SK-N-SH (cell line): ENCODE data around the gene ITGA1. TPM values are rescaled to one million over a fixed set of nuclear protein-coding genes. Genes with fewer than 3 reads are reported as not detected.

Source experiments
- CTCF ChIA-PET: fragments of 300-600, 350-600 bp; formaldehyde crosslinking; extraction: SDS; loops from one replicate; lab custom pipeline; 2021; lab: Yijun Ruan, JAX
- POLR2A ChIA-PET: fragments of 350-600 bp; sonication (Branson Sonifier 250); formaldehyde crosslinking; extraction: SDS; loops from one replicate; lab custom pipeline; 2020; ENCODE audit warnings: antibody characterized with exemption, inconsistent platforms; lab: Yijun Ruan, JAX
- DNase-seq: peaks from one replicate; pipeline ENCODE4 v3.0.0; 2012
- H2AFZ ChIP-seq: fragments of 200-600 bp; sonication (generic); 2 replicates; pipeline ENCODE4 v1.8.1; 2016; ENCODE audit warnings: antibody characterized with exemption, mild to moderate bottlenecking, low read depth
- H3F3A ChIP-seq: fragments of 200-600 bp; sonication (generic); replicated peaks from 2 replicates; pipeline ENCODE3; 2016; ENCODE audit warnings: antibody characterized with exemption, mild to moderate bottlenecking; ENCODE audit not compliant: insufficient read depth
- H3K27ac ChIP-seq, 2 experiments: fragments of 200-500 bp in 1 of 2; fragments of 200-600 bp in 1 of 2; sonication (Bioruptor generic) in 1 of 2; sonication (generic), shearing (Covaris generic) in 1 of 2; 2 replicates each; pipeline versions ENCODE4 v1.5.1 to v1.6.1; 2014 to 2016; ENCODE audit warnings: low read depth in 2 of 2, inconsistent platforms in 1 of 2, low read length in 1 of 2, mild to moderate bottlenecking in 1 of 2, mixed read lengths in 1 of 2
- H3K27me3 ChIP-seq: fragments of 200-600 bp; sonication (generic), shearing (Covaris generic); 2 replicates; pipeline ENCODE4 v1.6.1; 2016; ENCODE audit warnings: mixed run types; ENCODE audit not compliant: insufficient read depth
- H3K36me3 ChIP-seq, 2 experiments: fragments of 200-500 bp in 1 of 2; fragments of 200-600 bp in 1 of 2; sonication (Bioruptor generic) in 1 of 2; sonication (generic) in 1 of 2; replicated peaks in 1 of 2; 2 replicates each; pipeline versions ENCODE3 to v1.5.1; 2014 to 2016; ENCODE audit warnings: low read length in 1 of 2, mild to moderate bottlenecking in 1 of 2; ENCODE audit not compliant: insufficient read depth in 2 of 2, control insufficient read depth in 1 of 2
- H3K4me1 ChIP-seq, 2 experiments: fragments of 200-500 bp in 1 of 2; fragments of 200-600 bp in 1 of 2; sonication (Bioruptor generic) in 1 of 2; sonication (generic), shearing (Covaris generic) in 1 of 2; 2 replicates each; pipeline versions ENCODE4 v1.5.1 to v1.6.1; 2014 to 2016; ENCODE audit warnings: low read depth in 1 of 2, low read length in 1 of 2, mixed run types in 1 of 2; ENCODE audit not compliant: insufficient read depth in 2 of 2, control insufficient read depth in 1 of 2
- H3K4me2 ChIP-seq: fragments of 200-600 bp; sonication (generic), shearing (Covaris generic); 2 replicates; pipeline ENCODE4 v1.6.1; 2017; ENCODE audit warnings: mixed run types
- H3K4me3 ChIP-seq, 2 experiments: fragments of 200-500 bp in 1 of 2; fragments of 200-600 bp in 1 of 2; sonication (Bioruptor generic) in 1 of 2; sonication (generic), shearing (Covaris generic) in 1 of 2; 2 replicates each; pipeline versions ENCODE4 v1.5.1 to v1.8.1; 2014 to 2016; ENCODE audit warnings: low read depth in 2 of 2, inconsistent platforms in 1 of 2, low read length in 1 of 2, mild to moderate bottlenecking in 1 of 2, mixed read lengths in 1 of 2, moderate library complexity in 1 of 2
- H3K79me2 ChIP-seq: fragments of 200-600 bp; sonication (generic); 2 replicates; pipeline ENCODE4 v1.8.1; 2017; ENCODE audit warnings: mild to moderate bottlenecking; ENCODE audit not compliant: insufficient read depth
- H3K9ac ChIP-seq: fragments of 200-600 bp; sonication (generic); 2 replicates; pipeline ENCODE4 v1.6.1; 2017; ENCODE audit warnings: mixed run types
- H3K9me2 ChIP-seq: fragments of 200-600 bp; sonication (generic); 2 replicates; pipeline ENCODE4 v1.6.1; 2017; ENCODE audit warnings: mixed run types
- H3K9me3 ChIP-seq: fragments of 200-600 bp; sonication (generic); 2 replicates; pipeline ENCODE4 v1.6.1; 2017; ENCODE audit warnings: mixed run types, mild to moderate bottlenecking, moderate library complexity
- H4K20me1 ChIP-seq: fragments of 200-600 bp; sonication (generic); 2 replicates; pipeline ENCODE4 v1.6.1; 2017; ENCODE audit warnings: mild to moderate bottlenecking, mixed run types; ENCODE audit not compliant: insufficient read depth
- CTCF ChIP-seq: fragments of 200-600 bp; sonication (generic); IDR thresholded peaks from 2 replicates; pipeline ENCODE4 v1.6.1; 2017; ENCODE audit warnings: antibody characterized with exemption, mild to moderate bottlenecking, moderate library complexity
- ELF1 ChIP-seq: IDR thresholded peaks from 2 replicates; pipeline ENCODE4 v1.4.0; 2012
- EP300 ChIP-seq, 2 experiments: IDR thresholded peaks; 2 replicates each; pipeline versions ENCODE4 v1.4.0 to v1.6.1; 2012; ENCODE audit warnings: borderline replicate concordance in 1 of 2, low read depth in 1 of 2, low read length in 1 of 2
- EZH2phosphoT487 ChIP-seq: fragments of 200-600 bp; sonication (generic); IDR thresholded peaks from 2 replicates; pipeline ENCODE4 v1.6.1; 2017; ENCODE audit warnings: low read depth, mixed run types, mild to moderate bottlenecking, antibody characterized with exemption, moderate library complexity, borderline replicate concordance
- FOXJ3 ChIP-seq: sonication (generic); formaldehyde crosslinking; IDR thresholded peaks from 2 replicates; pipeline ENCODE4 v1.5.1; 2020; ENCODE audit warnings: mild to moderate bottlenecking, missing genetic modification reagents
- GABPA ChIP-seq: IDR thresholded peaks from 2 replicates; pipeline ENCODE4 v1.4.0; 2012; ENCODE audit warnings: low read depth, mild to moderate bottlenecking
- GATA2 ChIP-seq: sonication (generic); formaldehyde crosslinking; IDR thresholded peaks from 2 replicates; pipeline ENCODE4 v1.5.0; 2020; ENCODE audit warnings: mild to moderate bottlenecking, missing genetic modification reagents
- JUND ChIP-seq: IDR thresholded peaks from 2 replicates; pipeline ENCODE4 v1.4.0; 2012
- MAX ChIP-seq: IDR thresholded peaks from 2 replicates; pipeline ENCODE4 v1.4.0; 2012; ENCODE audit warnings: low read depth
- NRF1 ChIP-seq: IDR thresholded peaks from 2 replicates; pipeline ENCODE4 v1.6.1; 2012; ENCODE audit warnings: low read depth, mild to moderate bottlenecking, low read length
- POLR2AphosphoS5 ChIP-seq: IDR thresholded peaks from 2 replicates; pipeline ENCODE4 v1.6.1; 2012; ENCODE audit warnings: low read depth, low read length
- RXRA ChIP-seq: IDR thresholded peaks from 2 replicates; pipeline ENCODE4 v1.4.0; 2012; ENCODE audit warnings: low read depth, mild to moderate bottlenecking, borderline replicate concordance
- SMC3 ChIP-seq: IDR thresholded peaks from 2 replicates; pipeline ENCODE4 v1.6.1; 2012; ENCODE audit warnings: low read depth, low read length, improper control_type of control experiment
- TAF1 ChIP-seq: IDR thresholded peaks from 2 replicates; pipeline ENCODE4 v1.6.1; 2012; ENCODE audit warnings: low read depth, mild to moderate bottlenecking, low read length, moderate library complexity, borderline replicate concordance
- TCF12 ChIP-seq: IDR thresholded peaks from 2 replicates; pipeline ENCODE4 v1.4.0; 2012
- TEAD4 ChIP-seq: IDR thresholded peaks from 2 replicates; pipeline ENCODE4 v1.4.0; 2012; ENCODE audit warnings: mild to moderate bottlenecking, borderline replicate concordance; ENCODE audit not compliant: insufficient read depth
- USF2 ChIP-seq: fragments of 150-350 bp; IDR thresholded peaks from 2 replicates; pipeline ENCODE4 v1.6.1; 2017; ENCODE audit warnings: antibody characterized with exemption, low read length, low read depth, borderline replicate concordance
- YY1 ChIP-seq: IDR thresholded peaks from 2 replicates; pipeline ENCODE4 v1.4.0; 2012; ENCODE audit warnings: low read depth, mild to moderate bottlenecking
- WGBS: methylation state at CpG from one replicate; pipeline ENCODE4 v1.1.6; 2017; ENCODE audit warnings: low lambda C conversion rate; 5-methylcytosine and 5-hydroxymethylcytosine counted together
- polyA plus RNA-seq, 3 experiments: library from polyadenylated mRNA; depleted of rRNA; stranded (reverse); fragments of >200 nt; gene quantifications; 2 replicates each; pipeline ENCODE4 v1.2.3, GENCODE V29; 2012
- TF ChIP-seq, protein P1 (sequence below): IDR thresholded peaks from 2 replicates; pipeline ENCODE4 v1.4.0; 2012; ENCODE audit warnings: low read depth, borderline replicate concordance
- TF ChIP-seq, protein P2 (sequence below): IDR thresholded peaks from 2 replicates; pipeline ENCODE4 v1.6.1; 2012; ENCODE audit warnings: mild to moderate bottlenecking, low read depth, low read length, moderate library complexity
- TF ChIP-seq, protein P3 (sequence below): IDR thresholded peaks from 2 replicates; pipeline ENCODE4 v1.4.0; 2012; ENCODE audit warnings: low read depth, borderline replicate concordance
- TF ChIP-seq, protein P4 (sequence below): IDR thresholded peaks from 2 replicates; pipeline ENCODE4; 2012

ITGA1 gene
- polyA plus RNA-seq, 1 of the 3 experiments (the other 2 are of a cell fraction), result 7.7 TPM

DNA sequence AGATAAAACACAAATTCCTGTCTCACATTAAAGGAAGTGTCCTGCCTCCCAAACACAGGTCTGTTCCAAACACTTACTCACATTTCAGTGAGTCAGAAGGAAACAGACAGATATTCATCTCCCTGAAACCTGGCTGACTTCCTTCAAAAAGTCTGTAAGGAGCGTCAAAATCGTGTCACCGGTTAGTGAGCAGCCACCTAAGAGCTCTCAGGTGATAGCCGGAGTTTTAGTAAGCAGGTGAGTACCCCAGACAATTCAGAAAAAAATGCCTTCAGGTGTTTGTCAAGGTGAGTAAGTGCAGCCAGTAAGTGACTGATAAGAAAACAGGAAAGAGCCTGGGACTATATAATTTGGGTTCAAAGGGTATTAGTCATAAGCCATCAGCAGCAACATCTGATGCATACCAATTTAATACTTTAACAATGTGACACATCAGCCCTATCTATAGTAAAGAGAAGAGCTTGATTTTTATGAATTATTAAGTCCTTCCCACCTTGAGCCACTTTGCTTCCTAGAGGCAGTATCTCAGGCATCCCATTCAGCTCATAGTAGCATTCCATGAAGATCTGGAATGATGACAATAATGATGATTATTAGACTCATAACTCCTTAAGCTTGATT, 200.1 kb downstream of the ITGA1 start:
- no peaks in the 10 kb centered on the region for H3K9me2 ChIP-seq
- no peaks in the 10 kb centered on the region for H3K27me3 ChIP-seq
- ChIA-PET POLR2A (interaction anchor here (0.7 kb wide), 1 partner anchor 34 kb away, joined by 3 read pairs; no protein-coding TSS in a partner anchor), CTCF (interaction anchor here (0.7 to 1.4 kb wide), 5 partner anchors 11 to 269 kb away, joined by 3 to 5 read pairs (median 3); no protein-coding TSS in a partner anchor)
- peaks cover 36% of the 10 kb centered on the region for H3K79me2 ChIP-seq
- peaks cover 6 to 17% of the 10 kb centered on the region in 2 experiments for H3K36me3 ChIP-seq
- H3K4me3 ChIP-seq, result peak overlapping the region; percentile 22 to 87; a peak in 3 of 4 replicates
- H4K20me1 ChIP-seq, result no peaks in the 10 kb centered on the region; the same call in 1 of the 2 replicates
- no peak for DNase-seq
- H3K27ac ChIP-seq, result peak overlapping the region; percentile 53 to 81
- H3K9ac ChIP-seq, result peak overlapping the region; percentile 76; the same call in 1 of the 2 replicates
- peaks cover 6 to 22% of the 10 kb centered on the region in 2 experiments for H3K4me1 ChIP-seq
- no peak overlapping the region for H2AFZ ChIP-seq
- 6% methylated on average over 4 of the region's 4 CpGs for WGBS
- H3K9me3 ChIP-seq, result no peaks in the 10 kb centered on the region
- peak overlapping the region; percentile 74 for H3K4me2 ChIP-seq
- peaks cover 36% of the 10 kb centered on the region for H3F3A ChIP-seq
- TF ChIP-seq GABPA (no peak), CTCF (no peak), POLR2AphosphoS5 (no peak; the same call in 1 of the 2 replicates), SMC3 (no peak), YY1 (no peak), MAX (no peak), JUND (peak; percentile 76), GATA2 (CRISPR knock-in tag) (no peak), EP300 (IDR thresholded peaks at IDR 0.05; ENCODE audit: borderline replicate concordance in 1 of 2, low read depth in 1 of 2, low read length in 1 of 2) (peak in 1 of 2 experiments; percentile 83; a peak in 2 of 4 replicates), ELF1 (no peak), EZH2phosphoT487 (no peak), TEAD4 (peak; percentile 63; the same call in 1 of the 2 replicates), FOXJ3 (CRISPR knock-in tag) (no peak), USF2 (no peak), TCF12 (peak; percentile 80), NRF1 (no peak), TAF1 (0 out of 2 replicates have a peak, but pooled peaks have one; percentile 9), RXRA (peak; percentile 65)
- TF ChIP-seq, protein P1, sequence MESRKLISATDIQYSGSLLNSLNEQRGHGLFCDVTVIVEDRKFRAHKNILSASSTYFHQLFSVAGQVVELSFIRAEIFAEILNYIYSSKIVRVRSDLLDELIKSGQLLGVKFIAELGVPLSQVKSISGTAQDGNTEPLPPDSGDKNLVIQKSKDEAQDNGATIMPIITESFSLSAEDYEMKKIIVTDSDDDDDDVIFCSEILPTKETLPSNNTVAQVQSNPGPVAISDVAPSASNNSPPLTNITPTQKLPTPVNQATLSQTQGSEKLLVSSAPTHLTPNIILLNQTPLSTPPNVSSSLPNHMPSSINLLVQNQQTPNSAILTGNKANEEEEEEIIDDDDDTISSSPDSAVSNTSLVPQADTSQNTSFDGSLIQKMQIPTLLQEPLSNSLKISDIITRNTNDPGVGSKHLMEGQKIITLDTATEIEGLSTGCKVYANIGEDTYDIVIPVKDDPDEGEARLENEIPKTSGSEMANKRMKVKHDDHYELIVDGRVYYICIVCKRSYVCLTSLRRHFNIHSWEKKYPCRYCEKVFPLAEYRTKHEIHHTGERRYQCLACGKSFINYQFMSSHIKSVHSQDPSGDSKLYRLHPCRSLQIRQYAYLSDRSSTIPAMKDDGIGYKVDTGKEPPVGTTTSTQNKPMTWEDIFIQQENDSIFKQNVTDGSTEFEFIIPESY, result no peak
- TF ChIP-seq, protein P2, sequence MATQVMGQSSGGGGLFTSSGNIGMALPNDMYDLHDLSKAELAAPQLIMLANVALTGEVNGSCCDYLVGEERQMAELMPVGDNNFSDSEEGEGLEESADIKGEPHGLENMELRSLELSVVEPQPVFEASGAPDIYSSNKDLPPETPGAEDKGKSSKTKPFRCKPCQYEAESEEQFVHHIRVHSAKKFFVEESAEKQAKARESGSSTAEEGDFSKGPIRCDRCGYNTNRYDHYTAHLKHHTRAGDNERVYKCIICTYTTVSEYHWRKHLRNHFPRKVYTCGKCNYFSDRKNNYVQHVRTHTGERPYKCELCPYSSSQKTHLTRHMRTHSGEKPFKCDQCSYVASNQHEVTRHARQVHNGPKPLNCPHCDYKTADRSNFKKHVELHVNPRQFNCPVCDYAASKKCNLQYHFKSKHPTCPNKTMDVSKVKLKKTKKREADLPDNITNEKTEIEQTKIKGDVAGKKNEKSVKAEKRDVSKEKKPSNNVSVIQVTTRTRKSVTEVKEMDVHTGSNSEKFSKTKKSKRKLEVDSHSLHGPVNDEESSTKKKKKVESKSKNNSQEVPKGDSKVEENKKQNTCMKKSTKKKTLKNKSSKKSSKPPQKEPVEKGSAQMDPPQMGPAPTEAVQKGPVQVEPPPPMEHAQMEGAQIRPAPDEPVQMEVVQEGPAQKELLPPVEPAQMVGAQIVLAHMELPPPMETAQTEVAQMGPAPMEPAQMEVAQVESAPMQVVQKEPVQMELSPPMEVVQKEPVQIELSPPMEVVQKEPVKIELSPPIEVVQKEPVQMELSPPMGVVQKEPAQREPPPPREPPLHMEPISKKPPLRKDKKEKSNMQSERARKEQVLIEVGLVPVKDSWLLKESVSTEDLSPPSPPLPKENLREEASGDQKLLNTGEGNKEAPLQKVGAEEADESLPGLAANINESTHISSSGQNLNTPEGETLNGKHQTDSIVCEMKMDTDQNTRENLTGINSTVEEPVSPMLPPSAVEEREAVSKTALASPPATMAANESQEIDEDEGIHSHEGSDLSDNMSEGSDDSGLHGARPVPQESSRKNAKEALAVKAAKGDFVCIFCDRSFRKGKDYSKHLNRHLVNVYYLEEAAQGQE, result no peak
- TF ChIP-seq, protein P3, sequence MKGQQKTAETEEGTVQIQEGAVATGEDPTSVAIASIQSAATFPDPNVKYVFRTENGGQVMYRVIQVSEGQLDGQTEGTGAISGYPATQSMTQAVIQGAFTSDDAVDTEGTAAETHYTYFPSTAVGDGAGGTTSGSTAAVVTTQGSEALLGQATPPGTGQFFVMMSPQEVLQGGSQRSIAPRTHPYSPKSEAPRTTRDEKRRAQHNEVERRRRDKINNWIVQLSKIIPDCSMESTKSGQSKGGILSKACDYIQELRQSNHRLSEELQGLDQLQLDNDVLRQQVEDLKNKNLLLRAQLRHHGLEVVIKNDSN, result no peak
- TF ChIP-seq, protein P4, sequence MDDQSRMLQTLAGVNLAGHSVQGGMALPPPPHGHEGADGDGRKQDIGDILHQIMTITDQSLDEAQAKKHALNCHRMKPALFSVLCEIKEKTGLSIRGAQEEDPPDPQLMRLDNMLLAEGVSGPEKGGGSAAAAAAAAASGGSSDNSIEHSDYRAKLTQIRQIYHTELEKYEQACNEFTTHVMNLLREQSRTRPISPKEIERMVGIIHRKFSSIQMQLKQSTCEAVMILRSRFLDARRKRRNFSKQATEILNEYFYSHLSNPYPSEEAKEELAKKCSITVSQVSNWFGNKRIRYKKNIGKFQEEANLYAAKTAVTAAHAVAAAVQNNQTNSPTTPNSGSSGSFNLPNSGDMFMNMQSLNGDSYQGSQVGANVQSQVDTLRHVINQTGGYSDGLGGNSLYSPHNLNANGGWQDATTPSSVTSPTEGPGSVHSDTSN, result peak; percentile 77
